NCI-H524 treated with DMSO at 0.1 percent for 48 hours (cell line): ENCODE data around the gene PLXDC1.
A peak's percentile ranks its signal among the peaks of the same experiment; 100 is the strongest.
"Not testable (repeated sequence)": the region's sequence is repeated elsewhere in the genome, so short reads cannot be mapped to it uniquely, and the experiment has no call there.

Experiments used
- DNase-seq: peaks from one replicate; lab custom pipeline; 2025; lab: John Stamatoyannopoulos, UW

Gene PLXDC1

DNA sequence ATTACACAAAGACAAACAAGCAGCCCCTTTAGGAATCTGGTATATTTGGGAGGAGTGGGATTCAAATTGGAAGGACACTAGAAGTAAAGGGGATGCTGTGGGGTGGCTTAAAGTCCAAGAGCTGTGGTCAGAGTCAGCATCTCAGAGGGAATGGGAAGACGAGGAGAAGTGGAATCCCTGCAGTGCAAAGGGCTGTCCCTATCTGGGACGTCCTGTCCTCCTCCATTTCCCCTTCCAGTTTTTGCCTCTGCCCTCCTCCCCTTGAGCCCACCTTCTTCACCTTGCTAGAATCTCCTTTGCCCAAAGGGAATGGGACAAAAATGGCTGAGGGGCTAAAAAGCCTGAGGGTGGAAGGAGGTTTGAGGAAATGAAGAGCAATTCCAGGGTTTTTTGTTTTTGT is 4.2 kb upstream of the PLXDC1 start:
- no peak for DNase-seq

DNA sequence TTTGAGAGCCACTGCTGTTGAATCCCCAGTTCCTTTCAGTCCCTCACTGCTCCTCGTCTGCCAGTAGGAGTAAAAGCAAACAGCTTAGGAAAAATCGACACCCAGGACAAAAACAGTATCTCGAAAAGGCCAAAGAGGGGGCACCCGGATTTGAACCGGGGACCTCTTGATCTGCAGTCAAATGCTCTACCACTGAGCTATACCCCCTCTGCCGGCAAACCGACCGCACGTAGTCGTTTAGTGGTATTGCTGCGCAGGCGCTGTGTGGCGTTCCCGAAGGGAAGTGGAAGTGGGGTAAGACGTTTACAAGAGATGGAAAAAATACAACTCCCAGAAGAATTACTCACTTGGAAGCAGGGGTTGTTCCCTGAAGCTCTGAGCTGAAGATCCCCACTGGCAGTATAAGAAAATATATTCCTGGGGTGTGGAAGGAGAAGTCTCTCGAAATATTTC is 2.2 kb upstream of the PLXDC1 start:
- peak; percentile 76 for DNase-seq

- no peak for DNase-seq
Observed at GRCh38 chr17:39151943-39152818, 744 bp upstream of the PLXDC1 start.

- no peak for DNase-seq
Observed at GRCh38 chr17:39150795-39151149, 665 bp downstream of the PLXDC1 start.

- DNase-seq: no peak
Observed at GRCh38 chr17:39150104-39150634, 1.3 kb downstream of the PLXDC1 start.

DNA sequence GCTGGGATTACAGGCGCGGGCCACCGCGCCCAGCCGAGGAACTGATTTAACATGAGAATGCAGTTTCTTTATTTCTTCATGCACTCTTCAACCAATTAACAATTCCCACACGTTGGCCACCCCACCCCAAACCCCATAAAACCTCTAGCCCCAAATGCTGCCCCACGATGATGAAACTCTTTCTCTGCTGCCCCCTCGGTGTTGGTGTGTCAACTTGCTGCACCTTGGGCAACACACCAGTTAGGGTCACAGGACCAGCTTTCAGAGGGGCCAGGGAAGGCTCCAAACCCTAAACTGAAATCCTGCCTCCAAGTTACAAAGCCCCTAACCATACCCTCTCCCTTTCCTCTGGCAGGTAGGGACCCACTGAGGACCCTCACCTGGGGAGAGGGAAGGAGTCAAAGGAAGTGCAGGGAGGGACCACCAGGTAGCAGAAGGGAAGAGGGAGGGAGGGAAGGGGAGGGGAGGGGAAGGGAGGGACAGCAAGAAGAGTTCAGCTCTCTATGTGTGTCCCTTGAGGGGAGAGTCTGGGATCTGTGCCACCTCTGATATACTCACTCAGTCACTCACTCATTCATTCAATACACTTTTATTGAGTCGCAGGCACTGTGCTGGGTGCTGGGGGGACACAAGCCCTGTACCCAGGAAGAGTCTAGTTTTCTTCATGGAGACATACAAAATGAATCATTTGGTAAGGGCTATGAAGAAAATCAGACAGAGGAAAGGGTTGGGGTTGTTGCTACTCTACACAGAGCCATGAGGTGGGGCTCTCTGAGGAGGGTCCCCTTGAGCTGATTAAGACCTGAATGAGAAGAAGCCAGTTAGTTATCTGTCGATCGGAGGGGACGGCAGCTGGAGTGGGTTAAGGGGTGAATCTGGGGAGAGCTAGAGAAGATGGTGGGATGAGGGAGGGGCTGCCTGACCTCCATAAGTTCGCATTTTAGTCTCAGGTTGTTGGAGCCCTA is 3.9 kb downstream of the PLXDC1 start:
- DNase-seq: no peak

GRCh38 chr17:39146273-39146672 is 5.2 kb downstream of the PLXDC1 start:
- DNase-seq: no peak

GRCh38 chr17:39145143-39145542 is 6.3 kb downstream of the PLXDC1 start:
- DNase-seq: no peak

DNA sequence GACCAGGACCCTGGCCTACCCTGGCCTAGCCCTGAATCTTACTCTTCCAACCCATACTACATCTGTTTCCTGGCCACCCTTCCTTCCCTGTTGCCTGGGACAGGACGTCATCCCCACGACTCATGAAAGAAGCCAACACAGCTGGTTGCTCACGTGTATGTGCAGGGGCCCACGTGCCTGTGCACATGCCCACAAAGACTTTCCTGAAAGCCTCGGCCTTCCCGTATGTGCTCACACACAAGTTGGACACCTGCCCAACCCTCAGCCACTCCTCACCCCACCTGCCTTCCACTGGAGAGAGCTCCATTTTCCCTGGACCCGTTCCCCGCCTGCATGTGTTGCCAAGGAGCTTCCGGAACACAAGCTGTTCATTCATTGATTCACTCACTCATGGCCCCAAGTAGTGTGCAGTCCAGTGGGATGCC is 7.0 kb downstream of the PLXDC1 start:
- no peak for DNase-seq

DNA sequence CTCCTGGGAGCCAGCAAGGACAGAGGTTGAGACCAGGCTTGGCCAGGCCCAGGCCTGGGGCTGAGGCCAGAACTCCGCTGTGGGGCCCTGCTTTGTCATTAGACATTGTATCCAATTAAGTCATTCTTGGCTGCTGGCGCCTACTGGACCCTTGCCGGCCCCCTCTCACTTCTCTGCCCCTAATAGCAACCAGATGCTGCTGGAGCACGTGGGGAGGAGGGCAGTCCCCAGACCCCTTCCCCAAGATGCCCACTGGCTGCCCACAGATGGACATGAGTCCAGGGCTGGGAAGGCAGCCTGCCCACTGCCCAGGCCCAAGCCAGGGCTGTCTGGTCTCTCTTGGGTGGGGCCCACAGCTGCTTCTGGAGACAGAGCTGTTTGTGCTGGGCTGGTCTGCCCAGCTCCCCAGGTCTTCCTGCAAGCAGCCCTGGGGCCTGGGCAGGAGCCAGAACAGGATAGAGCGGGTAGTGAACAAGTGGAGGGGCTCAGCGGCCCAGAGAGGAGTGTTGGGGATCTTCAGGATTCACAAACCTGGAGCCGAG is 7.8 kb downstream of the PLXDC1 start:
- DNase-seq: no peak

- DNase-seq: no peak
Observed at GRCh38 chr17:39141915-39142664, 9.3 kb downstream of the PLXDC1 start.

DNA sequence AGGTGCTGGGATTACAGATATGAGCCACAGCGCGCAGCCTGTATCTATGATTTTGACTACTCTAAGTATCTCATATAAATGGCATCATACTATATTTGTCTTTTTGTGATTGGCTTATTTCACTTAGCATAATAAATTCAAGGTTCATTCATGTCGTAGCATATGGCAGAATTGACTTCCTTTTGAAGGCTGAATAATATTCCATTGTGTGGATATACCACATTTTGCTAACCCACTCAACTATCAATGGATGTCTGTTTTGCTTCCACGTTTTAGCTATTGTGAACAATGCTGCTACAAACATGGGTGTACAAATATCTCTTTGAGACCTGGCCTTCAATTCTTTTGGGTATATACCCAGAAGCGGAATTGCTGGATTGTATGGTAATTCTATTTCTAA is 10.1 kb downstream of the PLXDC1 start:
- DNase-seq: no peak

DNA sequence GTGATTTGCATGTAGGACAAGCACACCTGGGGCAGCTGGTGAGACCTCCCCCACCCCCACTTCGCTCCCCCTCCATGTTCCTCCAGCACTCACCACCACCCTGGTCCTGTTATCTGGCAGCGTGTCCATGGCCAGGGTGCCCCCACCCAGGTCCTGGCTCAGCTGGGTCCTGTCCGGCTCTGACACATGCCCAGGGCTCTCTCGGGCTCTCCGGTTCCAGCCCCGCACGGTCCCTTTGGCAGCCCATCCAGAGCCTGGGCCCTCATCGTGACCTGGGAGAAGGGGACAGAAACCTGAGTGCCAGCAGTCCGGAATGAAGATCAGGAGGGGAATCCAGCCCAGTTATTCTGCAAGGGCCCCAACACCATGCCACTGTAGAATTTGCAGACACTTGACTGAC is 11.9 kb downstream of the PLXDC1 start:
- no peak for DNase-seq

GRCh38 chr17:39139161-39139511 is 12.3 kb downstream of the PLXDC1 start:
- no peak for DNase-seq

- no peak for DNase-seq
Observed at GRCh38 chr17:39138431-39139160, 12.8 kb downstream of the PLXDC1 start.

GRCh38 chr17:39134878-39135277 is 16.6 kb downstream of the PLXDC1 start:
- no peak for DNase-seq

DNA sequence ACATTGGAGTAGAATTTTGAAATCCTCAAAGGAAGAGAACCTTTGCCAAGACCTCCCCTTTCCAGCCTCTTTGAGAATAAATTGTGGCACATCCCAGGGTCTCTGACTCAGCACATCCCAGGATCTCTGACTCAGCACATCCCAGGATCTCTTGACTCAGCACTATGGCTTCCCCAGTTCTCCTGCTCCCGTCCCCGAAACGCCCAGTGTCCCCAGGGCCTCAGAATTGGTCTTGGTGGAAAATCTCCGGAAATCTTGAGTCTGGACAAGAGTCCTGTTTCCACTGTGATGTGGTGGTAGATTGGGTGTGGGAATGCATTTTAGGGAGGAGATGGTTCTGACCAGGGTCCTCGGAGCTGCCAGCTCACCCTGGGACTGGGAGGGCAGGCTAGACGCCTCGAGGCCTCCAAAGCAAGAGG is 19.2 kb downstream of the PLXDC1 start:
- DNase-seq: no peak

DNA sequence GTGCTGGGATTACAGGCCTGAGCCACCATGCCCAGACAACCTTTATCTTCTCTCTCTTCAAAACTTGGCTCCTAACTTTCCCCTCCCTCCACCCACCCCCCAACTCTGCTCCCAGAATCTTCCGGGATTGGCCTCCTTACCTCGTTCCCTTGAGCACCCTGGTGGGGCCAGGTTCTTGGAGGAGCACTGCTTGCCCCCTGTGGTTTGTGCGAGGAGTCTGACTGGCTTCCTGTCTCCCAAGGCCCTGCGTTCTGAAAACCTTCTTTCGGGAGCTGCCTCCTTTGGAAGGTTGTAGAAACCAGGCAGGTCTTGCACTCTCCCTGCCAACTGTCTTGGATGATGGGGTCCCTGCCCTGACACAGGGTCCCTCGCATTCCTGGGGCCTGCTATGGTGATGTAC is 19.8 kb downstream of the PLXDC1 start:
- no peak for DNase-seq

DNA sequence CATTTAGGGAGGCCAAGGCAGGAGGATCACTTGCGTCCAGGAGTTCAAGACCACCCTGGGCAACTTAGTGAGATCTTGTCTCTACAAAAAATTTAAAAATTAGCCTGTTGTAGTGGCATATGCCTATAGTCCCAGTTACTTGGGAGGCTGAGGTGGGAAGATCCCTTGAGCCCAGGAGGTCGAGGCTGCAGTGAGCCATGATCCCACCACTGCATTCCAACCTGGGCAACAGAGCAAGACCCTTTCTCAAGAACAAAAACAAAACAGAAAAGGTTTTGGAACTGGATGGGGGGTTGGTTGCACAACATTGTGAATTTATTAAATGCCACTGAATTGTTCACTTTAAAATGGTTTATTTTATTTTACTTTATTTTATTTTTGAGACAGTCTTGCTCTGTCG is 21.2 kb downstream of the PLXDC1 start:
- no peak for DNase-seq

DNA sequence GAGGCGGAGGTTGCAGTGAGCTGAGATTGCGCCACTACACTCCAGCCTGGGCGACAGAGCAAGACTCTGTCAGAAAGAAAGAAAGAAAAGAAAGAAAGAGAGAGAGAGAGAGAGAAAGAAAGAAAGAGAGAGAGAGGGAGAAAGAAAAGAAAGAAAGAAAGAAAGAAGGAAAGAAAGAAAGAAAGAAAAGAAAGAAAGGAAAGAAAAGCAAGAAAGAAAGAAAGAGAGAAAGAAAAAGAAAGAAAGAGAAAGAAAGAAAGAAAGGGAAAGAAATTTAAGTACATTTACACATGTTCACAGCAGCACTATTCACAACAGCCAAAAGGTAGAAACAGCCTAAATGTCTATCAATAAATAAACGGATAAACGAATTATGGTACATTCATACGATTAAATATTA is 21.9 kb downstream of the PLXDC1 start:
- not testable (repeated sequence) for DNase-seq

DNA sequence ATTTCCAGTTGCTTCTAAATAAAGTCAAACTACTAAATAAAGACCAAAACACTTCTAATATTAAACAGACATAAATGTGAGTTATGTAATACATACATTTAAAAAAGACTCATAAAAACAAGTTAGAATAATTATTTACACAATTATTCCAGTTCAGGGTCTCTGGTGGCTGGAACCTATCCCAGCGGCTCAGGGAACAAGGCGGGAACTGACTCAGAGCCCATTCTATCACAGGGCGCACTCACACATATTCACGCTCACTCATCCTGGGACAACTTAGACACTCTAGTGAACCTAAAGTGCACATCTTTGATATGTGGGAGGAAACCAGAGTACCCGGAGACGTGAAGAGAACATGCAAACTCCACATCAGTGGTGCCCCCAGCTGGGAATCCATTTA is 25.0 kb downstream of the PLXDC1 start:
- no peak for DNase-seq
